Astrocyte of the hippocampus (primary cell): ENCODE data around the gene RNH1.

ENCODE experiments used
- DNase-seq: peaks from one replicate; pipeline ENCODE4 v3.0.0; 2011; ENCODE audit warnings: low read depth, low spot score

RNH1 gene

DNA sequence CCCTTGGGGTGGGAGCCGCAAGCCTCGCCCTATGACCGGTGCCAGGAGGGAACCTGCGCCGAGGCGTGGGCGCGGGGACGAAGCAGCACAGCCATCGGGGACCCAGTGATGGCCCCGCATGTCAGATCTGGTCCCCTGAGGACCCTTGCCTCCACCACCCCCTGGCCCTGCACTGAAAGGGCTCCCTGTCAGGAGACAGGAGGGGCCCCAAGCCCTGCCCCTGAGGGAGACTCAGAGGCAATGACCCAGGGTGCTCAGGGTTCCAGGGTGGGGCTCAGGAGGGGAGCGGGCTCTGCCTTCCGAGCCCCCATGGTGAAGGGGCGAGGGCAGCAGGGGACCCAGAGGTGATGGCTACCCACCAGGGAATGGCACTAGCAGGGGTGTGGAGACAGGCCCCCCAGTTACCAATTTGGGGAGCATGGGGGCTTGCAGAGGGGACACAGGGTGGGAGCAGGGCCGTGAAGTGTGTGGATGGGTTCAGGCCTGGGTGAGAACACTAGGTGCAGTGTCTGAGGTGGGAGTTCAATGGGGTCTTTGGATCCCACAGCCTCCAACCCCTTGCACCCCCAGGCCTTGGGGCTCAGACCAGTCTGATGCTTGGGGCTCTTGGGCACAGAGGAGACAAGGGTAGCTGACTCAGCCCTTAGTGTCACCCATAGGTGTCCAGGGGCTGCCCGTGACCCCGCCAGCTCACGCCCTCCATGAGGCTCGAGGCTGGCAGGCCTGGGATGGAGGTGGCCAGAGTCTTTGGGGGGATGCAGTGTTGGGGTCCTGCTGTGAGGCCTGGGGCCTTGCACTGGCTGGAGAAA is 30.8 kb upstream of the RNH1 start:
- DNase-seq = no peak

DNA sequence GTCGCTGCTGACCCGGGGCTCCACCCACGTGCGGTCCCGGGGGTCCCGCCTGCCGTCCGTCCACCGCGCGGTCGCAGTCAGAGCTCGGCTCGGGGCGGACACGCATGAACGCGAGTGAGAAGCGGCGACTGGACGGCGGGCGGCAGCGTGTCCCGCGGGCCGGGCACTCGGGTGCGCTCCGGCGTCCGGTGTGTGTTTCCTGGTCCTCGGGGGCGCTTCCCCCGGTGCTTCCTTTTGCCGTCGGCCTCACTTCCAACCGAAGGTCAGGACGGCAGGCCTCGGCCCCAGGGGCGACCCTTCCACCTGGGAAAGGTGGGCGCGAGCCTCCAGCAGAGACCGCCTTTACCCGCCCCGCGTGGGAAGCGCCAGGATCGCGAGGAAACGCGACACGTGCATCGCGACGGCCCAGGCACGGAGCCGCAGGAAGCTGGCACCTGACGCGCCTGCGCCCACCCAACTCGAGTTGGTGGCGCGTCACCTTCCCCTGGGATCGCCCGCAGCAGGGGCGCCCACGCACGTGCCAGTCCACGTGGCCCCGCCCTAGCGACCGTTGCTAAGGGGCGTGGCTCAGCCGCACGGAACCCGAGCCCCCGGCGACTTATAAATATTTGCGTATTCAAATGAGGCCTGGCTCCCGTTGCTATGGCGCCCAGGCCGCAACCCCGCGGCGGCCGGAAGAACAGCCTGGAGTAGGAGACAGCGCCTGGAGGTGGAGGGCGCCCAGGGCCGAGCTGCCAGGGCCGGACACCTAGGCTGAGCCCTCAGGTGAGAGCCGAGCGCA is 30.0 kb upstream of the RNH1 start, which contains the start of gene LRRC56:
Gene LRRC56, plus strand, starts transcription at position 687 of the 781 bp plus-strand sequence. CDS start 3,158 bp downstream, outside the sequence.
- peak; percentile 90 for DNase-seq

GRCh38 chr11:535519-536454 is 28.7 kb upstream of the RNH1 start, which contains the start of gene HRAS:
HRAS (minus strand) TSS chr11:535576.
- peak; percentile 99 for DNase-seq

GRCh38 chr11:535210-535518 is 28.1 kb upstream of the RNH1 start:
- DNase-seq = no peak

DNA sequence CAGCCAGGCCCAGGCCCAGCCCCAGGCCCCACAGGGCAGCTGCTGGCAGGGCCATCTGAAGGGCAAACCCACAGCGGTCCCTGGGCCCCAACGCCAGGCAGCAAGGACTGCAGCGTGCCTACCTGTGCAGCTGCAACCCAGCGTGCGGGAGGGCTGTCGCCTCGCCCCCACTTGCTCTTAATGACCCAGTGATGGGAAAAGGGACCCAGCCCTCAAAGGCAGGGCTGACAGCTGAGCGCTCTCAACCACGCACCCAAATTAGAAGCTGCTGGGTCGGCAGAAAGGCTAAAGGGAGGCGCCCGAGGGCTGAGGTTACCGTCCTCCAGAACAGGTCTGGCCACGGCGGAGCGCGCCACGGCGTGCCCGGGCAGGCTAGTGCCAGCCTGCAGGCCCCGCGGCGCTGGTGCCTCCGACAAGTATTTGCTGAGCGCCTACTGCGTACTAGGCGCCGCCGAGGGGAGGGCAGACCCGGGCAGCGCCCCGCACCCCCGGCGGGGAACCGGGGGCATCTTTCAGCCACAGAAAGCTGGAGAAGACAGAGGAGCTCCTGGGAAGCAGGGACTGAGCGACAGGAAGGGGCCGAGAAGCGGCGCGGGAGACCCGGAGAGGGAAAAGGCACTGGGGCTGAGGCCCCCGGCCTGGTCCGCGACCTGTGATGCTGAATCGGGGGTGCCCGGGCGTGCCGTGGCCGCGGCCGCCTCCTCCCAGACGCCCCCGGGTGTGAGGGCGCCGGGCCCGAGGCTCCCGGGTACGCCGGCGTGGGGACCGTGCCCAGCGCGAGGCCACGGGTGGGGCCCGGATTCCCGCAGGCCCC is 27.6 kb upstream of the RNH1 start:
- peak; percentile 61 for DNase-seq

DNA sequence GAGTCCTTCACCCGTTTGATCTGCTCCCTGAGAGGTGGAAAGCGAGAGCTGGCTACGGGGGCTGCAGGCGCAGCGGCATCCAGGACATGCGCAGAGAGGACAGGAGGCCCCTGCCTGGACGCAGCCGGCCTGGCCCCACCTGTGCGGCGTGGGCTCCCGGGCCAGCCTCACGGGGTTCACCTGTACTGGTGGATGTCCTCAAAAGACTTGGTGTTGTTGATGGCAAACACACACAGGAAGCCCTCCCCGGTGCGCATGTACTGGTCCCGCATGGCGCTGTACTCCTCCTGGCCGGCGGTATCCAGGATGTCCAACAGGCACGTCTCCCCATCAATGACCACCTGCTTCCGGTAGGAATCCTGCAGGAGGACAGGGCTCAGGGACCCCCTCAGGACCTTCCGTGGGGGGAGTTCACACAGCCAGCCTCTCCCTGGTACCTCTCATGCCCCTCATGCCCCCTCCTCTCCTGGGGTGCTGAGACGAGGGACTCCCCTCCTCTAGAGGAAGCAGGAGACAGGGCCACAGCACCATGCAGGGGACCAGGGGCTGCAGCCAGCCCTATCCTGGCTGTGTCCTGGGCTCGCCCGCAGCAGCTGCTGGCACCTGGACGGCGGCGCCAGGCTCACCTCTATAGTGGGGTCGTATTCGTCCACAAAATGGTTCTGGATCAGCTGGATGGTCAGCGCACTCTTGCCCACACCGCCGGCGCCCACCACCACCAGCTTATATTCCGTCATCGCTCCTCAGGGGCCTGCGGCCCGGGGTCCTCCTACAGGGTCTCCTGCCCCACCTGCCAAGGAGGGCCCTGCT is 26.7 kb upstream of the RNH1 start:
- no peak for DNase-seq

GRCh38 chr11:532986-533585 is 26.0 kb upstream of the RNH1 start:
- DNase-seq = no peak

GRCh38 chr11:532527-532985 is 25.5 kb upstream of the RNH1 start:
- DNase-seq = no peak

- no peak for DNase-seq
Observed at GRCh38 chr11:531919-532526, 25.0 kb upstream of the RNH1 start.

GRCh38 chr11:530960-531831 is 24.2 kb upstream of the RNH1 start:
- DNase-seq = no peak

GRCh38 chr11:529728-530411 is 22.8 kb upstream of the RNH1 start:
- DNase-seq = no peak

DNA sequence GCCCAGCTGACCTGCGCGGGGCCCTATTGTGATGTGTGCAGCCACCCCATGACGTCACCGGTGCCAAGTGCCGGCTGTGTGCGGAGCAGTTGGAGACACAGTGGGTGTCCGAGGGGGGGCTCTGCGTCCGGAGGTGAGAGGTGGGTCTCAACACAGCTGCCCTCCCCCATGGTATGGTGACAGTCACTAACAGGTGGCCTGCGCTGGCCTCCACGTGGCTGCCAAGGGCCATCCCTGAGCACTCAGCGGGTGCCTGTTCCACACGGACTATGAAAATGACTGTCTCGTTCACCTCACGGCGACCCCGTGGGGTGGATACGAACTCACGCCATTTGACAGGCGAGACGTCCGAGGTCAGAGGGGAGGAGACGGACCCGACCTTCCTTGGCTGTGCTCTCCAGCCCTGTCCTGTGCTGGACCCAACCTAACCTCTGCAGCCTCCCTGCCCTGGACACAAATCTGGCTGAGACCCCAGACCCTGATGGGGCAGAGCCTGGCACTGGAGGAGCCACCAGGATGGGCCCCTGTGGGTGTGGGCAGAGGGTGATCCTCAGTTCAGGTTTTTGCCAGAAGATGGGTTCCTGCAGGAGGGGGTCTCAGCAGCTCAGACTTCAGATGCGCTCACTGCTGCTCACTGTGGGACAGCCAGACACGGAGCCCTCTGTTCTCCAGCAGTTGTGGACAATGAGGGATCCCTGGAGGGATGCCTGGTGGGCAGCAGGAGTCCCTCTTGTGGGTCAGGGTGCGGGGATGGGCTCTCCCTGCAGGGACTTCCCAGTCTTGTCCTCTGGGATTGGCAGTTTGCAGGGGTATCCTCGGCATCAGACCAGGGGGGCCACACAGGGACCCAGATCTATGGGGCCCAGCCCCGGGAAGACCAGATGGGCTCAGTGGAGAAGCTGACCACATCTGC is 22.0 kb upstream of the RNH1 start:
- no peak for DNase-seq

GRCh38 chr11:528166-528814 is 21.2 kb upstream of the RNH1 start:
- no peak for DNase-seq

DNA sequence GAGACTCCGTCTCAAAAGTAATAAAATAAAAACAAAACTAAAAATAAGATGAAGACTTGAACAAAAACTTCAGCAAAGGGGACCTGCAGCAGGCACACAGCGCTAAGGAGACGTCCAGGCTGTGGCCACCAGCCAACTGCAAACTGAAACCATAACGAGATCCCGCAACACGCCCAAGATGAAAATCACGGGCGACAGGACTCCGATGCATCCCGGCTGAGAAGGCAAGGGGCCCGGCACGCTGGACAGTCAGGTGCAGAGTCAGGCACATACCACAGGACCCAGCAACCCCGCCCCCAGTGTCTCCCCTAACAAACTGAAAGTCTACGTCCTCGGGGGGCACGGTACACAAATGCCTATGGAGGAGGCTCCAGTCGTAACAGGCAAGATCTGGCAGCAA is 19.1 kb upstream of the RNH1 start:
- no peak for DNase-seq

GRCh38 chr11:521177-521688 is 14.2 kb upstream of the RNH1 start:
- no peak for DNase-seq
